HG02571 (cell line): ENCODE measurements around the gene HOXD9.
A peak's percentile ranks its signal among the peaks of the same experiment; 100 is the strongest.

Experiments used
- ATAC-seq: cut with Tn5 transposase; IDR thresholded peaks from one replicate; pipeline ENCODE4 v1.9.1; 2021; ENCODE audit warnings: mild to moderate bottlenecking, moderate library complexity; ENCODE audit not compliant: unreplicated experiment

The HOXD9 gene

DNA sequence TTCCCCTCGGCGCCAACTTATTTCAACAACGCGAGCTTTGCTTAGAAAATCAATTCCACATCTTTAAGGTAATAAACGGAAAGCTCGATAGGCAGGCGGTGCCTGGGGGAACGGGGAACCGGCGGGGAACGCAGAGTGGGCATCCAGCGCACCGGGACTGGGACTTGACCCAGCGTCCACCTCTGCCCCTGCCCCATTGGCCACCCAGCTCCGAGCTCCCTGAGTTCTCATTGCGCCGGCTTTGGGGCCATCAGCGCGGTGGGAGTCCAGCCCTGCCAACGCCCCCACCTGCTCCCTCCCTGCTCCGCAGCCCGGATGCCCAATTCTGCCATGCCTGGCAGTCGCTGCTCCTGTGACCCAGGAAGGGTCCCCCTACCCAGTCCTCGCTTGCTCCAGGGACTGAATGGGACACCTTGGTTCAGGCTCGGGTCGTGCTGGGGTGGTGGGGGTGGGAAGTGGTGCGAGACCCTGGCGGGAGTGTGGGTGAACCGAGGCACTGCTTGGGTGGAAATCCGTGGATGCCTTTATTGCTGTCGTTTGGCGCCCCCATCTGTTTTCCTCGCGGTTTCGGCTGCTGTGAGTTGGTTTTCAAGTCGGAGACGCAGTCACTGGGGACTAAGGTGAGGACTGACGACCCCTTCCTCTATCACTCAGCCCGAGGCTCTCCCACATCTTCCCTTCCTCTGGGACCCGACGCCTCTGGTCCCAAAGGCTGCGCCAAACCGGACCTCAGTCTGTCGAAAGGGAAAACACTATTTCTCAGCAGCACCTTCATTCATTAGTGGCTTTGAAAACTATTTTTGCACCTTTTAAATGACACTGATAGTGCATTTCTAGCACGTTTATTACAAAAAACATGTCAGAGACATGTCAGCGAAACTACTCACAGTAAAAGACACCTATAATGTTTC, 36.4 kb upstream of the HOXD9 start:
- no peak for ATAC-seq

DNA sequence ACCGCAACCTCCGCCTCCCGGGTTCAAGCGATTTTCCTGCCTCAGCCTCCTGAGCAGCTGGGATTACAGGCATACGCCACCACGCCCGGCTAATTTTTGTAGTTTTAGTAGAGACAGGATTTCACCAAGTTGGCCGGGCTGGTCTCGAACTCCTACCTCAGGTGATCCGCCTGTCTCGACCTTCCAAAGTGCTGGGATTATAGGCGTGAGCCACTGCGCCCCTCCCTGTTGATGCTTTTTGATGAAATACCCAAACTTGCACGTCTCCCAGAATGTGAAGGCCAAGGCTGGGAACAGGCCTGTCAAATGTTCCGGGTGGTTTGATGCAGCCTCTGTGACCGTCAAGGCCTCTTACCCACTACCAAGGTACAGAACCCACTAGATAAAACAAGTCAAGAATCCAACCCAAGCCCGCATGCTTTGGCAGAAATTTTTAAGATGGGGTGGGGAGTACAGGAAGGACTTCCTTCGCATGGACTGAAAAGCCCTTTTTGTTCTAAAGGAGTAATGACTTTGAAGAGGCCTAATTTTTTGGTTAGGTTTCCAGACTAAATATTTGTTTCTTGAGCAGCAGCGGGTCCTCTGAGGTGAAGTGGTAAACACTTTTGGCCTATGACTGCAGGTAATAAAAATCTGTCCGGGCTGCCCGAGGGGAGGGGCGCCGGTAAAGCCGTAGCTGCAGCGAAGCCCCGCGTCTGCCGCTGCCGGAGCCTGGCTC, 35.0 kb upstream of the HOXD9 start:
- no peak for ATAC-seq

DNA sequence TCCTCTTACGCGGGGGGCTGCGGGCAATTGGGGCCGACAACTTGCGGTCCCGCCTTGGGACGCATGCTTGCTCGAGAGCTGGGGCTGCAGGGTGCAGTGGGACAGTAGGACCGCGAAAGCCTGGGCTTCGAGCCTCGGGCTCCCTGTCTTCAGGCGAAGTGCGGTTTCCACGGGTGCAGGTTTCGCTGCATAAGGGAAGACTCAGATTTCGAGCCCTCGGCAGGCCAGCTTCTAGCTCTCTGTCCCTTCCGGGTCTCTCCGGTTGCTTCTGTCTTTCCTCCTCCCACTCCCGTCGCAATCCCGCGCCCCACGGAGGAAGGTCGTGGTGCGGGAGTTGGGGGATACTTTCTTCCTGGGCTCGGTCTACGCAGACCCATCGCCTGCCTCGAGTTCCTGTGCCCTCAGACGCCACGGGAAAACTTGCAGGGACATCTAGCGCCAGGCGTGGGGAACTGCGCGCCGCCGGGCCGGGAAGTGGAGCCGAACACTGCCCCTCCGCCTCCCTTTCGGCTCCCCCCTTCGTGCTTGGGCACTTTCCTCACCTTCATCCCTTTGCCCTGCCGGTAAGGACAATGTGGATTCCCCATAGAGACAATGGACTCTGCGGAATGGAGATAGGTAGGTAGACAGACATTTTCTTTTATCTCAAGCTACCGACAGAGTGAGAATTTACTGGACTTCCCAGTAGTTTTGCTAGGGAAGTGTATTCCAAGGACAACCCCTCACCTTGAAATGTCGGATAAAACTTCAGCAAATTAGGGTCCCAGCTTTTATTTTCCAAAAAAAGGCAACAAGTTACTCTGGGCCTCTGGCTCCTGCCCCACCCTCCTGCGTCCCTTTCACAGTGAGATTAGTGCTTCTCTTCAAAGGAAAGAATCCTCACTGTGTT, 34.2 kb upstream of the HOXD9 start:
- no peak for ATAC-seq

DNA sequence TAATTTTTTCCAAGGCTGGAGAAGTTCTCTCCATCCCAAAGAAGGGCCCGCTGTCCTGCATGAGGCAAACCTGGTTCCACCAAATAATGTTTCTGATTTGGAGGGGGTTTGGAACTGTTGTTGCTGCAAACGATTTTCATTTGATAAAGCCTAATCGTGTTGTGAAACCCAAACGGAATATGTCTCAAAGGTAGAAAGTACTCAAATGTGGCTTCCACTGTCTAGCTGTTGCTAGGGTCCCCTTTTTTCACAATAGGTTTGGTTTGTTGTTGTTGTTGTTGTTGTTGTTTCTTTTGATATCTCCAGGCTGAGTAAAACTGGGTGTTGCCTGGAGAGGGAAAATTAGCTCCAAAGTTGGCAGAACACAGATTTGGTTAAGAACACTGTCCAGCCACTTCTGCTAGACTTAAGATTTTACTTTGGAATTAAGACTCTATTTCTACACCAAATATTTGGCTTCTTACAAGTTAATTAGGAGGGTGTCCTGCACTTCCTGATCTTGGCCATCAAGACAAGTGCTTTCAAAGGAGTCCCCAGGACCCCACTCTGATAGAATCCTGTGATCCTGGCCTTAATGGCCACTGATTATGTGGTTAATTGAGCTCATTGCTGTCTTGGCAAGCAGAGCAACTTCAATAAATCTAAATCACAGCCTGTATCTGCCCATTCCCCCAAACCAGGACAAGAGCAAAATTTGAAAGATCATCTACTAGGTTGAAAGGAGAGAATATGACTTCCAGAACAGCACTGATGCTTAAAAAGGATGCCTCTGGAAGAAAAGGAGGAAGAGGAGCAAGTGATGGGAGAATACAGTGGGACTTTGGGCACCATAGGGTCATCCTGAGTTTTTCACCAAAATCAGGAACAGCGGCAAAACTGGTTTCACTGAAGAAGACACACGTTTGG, 33.3 kb upstream of the HOXD9 start:
- no peak for ATAC-seq

DNA sequence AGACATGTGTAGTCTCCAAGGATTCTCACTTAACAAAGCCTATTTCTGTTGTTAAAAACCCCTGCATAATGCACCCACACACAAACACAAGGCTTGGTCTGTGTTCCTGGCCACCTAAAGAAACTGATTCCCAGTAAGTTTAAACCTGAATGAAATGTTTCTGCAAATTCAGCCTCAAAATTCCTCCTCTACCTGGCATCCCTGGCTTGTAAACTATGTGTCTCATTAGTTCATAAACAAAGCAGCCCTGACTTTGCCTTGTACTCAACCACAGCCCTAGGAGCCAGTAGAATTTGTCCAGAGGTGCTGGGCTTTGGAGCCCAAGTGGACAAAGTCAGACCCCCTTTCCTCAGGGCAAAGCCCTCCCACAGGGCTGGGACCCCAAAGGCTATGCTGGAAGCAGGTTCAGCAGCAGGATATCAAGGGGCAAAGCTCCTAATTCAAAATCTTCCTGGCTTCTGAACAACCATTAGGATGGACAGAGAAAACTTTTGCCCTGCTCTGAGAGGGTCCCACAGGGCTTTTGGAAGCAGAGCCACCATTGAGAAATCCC, 32.6 kb upstream of the HOXD9 start:
- ATAC-seq, result no peak

DNA sequence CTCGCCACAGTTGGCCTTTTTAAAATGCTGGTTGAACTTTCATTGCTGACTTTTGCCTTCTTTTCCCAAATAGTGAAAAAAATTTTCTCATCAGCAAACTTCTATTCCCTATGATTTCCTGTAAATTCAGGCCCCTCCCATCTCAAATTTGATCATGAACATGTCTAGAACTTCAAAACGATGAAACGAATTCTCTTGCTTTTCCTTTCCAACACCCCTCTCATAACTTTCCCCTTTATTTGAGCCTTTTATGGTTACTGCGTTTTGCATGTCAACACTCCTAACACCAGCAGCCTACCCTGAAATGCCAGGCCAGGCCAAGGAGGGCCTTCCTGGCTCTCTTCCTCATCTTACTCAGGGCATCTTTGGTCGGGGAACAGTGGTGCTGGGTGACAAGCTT, 31.7 kb upstream of the HOXD9 start:
- no peak for ATAC-seq

DNA sequence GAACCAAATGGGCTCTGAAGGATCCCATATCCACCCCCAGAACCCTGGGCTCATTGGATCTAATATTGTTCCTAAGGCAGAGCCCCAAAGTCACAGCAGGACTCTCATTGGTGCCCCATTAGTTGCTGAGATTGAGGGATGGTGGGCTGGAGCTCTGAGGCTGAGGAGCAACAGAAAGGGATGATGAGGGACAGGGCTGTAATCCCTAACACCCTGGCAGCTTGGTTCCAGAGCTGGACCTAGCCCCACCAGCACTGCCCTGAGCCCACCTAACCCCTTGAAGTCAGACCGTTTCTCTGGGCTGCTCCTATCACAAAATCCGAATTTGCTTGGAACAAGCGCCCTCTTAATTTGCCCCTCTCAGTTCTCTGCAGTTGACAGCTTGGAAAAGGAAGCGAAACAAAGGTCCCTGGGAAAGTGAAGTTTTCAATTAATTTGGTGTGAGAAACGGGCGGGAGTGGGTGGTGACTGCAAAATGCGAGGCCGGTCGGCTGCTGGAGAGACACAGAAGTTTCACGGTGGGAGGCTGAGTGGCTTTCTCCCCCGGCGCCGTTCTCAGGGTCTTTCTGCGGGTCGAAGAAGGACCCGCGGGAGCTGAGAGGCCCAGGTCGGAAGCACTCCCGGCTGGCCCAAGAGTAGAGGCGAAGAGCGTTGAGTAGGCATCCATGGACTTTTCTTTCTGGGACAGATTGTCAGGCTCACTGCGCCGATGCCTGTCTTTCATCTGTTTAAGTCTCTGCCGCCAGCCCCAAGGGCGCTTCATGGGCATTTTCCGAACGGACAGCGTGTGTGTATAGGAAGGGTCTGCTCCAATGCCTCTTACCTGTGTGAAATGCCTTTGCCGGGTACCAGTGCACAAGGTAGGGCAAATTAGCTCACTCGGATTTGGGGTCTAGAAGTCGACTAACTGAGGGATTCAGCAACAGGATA, 30.9 kb upstream of the HOXD9 start:
- ATAC-seq, result no peak

DNA sequence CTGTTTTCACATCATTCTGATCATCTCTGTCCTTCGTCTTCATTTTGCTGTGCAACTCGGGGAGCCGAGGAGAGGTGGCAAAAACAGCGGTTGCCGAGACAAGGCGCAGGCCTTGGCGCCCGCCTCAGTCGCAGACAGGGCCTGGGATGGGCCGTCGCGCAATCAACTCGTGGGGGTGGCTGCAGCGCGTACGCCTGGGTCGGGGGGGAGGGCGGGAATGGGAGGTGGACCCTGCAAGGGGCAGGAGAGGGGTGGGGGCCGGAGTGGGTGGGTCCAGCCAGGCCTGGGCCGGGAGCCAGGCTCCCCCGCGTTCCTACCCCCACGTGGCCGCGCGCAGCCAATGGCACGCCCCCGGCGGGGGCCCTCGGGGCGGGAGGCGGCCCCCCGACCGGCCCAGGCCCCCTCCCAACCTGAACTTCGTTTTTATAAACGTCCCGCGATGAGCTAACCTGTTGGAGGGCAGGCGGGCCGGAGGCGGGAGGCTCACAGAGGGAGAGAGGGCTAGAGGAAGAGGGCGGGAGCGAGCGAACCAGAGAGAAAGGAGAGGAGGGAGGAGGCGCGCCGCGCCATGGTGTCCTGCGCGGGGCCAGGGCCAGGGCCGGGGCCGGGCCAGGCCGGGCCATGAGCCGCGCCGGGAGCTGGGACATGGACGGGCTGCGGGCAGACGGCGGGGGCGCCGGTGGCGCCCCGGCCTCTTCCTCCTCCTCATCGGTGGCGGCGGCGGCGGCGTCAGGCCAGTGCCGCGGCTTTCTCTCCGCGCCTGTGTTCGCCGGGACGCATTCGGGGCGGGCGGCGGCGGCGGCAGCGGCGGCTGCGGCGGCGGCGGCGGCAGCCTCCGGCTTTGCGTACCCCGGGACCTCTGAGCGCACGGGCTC, 30.0 kb upstream of the HOXD9 start, which contains the start of gene HOXD13:
Gene HOXD13, plus strand, starts transcription at position 452 of the 875 bp plus-strand sequence. Its CDS starts 170 bp downstream, at position 622.
- ATAC-seq, result no peak

DNA sequence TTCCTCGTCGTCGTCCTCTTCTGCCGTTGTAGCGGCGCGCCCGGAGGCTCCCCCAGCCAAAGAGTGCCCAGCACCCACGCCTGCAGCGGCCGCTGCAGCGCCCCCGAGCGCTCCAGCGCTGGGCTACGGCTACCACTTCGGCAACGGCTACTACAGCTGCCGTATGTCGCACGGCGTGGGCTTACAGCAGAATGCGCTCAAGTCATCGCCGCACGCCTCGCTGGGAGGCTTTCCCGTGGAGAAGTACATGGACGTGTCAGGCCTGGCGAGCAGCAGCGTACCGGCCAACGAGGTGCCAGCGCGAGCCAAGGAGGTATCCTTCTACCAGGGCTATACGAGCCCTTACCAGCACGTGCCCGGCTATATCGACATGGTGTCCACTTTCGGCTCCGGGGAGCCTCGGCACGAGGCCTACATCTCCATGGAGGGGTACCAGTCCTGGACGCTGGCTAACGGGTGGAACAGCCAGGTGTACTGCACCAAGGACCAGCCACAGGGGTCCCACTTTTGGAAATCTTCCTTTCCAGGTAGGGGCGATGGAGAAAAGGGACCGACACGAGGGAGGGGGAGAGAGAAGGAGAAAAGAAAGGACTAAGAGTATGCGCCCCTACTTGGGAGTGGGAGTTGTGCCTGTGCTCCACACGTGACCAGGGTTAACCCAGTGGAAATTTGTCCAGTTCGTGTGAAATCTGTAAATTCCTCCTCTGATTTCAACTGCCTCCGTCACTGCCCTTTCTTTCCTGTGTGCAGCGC, 29.2 kb upstream of the HOXD9 start:
- no peak for ATAC-seq

DNA sequence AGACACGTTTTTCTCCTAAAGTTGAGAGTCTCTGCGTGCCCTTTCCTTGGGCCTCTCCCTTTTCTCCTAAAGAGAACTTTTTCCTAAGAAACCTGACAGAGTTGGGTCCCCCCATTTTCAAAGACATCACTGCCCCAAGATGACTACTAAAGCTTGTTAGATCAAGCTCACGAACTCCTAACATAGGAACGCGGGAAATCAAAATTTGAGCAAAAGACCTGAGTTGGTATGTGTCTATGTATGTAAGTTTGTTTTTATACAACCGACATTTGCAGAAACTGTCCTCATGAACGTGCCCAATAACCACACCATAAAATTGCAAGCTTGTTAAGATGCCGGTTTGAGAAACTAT, 28.6 kb upstream of the HOXD9 start:
- no peak for ATAC-seq

DNA sequence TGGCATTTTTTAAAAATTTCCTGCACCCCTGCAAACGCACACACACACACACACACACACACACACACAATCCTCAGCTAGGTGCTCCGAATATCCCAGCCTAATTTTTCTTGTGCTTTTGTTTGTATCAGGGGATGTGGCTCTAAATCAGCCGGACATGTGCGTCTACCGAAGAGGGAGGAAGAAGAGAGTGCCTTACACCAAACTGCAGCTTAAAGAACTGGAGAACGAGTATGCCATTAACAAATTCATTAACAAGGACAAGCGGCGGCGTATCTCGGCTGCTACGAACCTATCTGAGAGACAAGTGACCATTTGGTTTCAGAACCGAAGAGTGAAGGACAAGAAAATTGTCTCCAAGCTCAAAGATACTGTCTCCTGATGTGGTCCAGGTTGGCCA, 28.2 kb upstream of the HOXD9 start:
- ATAC-seq, result no peak

DNA sequence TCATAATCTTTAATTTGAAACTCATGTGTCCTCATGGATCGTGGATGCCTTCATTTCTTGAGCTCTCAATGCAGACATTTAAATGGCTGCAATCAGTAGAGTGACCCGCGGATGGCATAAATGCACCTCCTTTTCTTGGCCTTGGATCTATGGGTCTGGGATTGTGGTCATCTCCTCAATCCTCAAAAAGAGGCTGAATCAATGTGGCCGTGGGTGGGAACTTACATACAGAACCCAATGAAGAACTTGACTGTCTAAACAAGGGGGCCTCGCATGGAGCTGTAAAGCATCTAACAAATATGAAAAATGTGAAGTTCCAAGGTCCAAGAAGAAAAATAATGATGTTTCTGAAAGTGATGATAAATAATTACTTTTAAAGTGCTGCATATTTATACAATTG, 27.1 kb upstream of the HOXD9 start:
- no peak for ATAC-seq

DNA sequence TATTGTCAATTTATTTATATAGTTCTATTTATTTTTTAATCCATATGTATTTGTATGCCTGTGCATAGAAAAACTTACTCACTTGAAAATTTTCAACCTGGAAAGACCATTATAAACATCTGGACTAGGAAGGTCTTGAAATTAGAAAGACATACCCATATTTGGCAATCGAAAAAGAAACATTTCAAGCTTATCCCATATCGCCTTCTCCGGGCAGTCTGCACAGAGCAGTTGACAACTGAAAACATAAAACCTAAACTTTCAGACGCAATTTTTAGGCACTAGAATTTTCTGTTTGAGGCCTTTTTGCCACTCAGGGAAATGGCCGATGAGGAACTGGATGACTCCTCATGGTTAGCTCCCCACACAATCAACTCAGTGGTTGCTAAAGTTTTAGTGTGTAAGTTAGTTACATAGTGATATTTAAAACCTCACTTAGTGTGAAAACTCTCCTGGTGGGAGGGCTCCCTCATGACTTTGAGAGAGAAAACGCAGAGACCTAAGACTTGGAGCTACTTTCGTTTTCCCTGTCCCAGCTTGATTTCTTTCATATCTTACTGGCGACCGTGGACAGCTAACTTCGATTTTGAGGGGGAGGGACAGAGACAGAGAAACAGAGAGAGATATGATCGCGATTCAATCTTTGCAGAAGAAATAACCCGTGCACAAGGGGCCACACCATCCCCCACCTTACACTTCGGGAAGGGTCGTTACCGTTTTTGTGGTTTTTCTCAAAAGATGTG, 26.1 kb upstream of the HOXD9 start:
- ATAC-seq, result no peak

DNA sequence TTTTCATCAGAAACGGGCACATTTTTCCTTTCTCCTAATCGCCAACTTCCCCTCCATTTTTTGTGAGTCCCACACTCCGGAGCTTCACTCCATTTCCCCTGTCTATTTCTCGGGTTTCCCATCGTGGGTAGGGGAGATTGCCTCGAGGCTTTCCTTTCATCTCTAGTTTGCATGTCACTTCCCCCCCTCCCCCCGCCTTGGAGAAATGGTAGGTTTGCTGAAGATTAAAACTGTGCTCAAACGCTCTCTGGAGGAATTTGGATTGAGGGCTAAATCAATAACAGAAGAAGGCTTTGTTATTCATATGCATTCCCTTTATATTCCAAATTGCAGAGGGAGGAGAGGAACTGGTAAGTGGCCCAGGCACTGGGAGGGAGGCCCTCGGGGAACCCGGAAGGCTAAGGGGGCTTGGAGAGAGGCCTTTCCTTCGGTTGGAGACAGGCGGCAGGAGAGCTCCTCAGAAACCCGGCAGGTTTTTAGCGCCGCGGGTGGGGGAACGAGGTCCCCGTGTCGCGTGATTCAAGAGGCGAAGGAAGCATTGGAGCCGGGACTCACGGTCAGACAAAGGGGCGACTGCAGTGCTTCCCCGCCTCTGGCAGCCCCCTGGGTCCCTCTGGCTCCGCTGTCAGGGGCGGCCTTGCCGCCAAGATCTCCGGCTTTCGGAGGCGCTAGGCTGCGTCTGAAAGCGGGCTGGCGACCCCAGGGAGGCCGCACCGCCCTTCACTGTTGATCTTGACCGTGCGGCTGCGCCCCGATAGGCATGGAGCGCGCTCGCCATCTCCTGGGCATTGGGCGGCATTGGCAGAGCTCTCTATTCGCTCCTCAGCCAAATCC, 25.3 kb upstream of the HOXD9 start:
- peak; percentile 89 for ATAC-seq

DNA sequence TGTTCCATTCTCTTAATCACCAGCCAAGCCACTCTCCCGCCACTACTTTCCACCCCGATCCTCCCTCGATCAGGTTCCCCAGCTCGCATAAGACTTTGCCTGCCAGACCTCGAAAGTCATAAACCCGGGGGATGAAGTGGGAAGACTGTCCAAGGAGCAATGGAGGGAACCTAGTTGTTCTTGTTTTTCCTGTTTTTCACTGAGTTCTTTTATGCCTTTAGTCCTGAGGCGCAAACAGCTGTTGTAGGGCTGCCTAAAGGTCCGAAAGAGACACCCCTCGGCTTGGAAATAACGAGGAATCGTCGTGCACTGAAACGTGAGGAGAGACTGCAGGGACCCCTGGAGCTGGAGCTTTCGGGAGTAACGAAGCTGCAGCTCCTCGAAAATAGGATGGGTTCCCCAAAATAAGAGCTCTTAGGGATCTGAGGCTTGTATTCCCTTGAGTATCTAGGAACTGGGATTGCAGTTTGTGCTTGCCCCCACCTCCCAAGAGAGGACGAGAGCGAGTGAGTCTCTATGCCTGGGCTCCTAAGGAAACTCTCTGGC, 24.6 kb upstream of the HOXD9 start:
- no peak for ATAC-seq
